Endothelial cell of umbilical vein (primary cell): ENCODE results near the gene ZNF669. TPM values are rescaled to one million over a fixed set of nuclear protein-coding genes. Genes with fewer than 3 reads are reported as not detected.

Experiments used
- Bru-seq: library from RNA; stranded (reverse); fragments of 400-500 nt; gene quantifications from one replicate; lab custom pipeline; 2021; lab: Mats Ljungman, UMichigan
- BruChase-seq, 2 experiments: library from RNA; stranded (reverse); fragments of 400-500 nt; gene quantifications; one replicate each; lab custom pipeline; 2021; lab: Mats Ljungman, UMichigan
- BruUV-seq: library from RNA; stranded (reverse); fragments of 400-500 nt; replicated peaks from 2 replicates; lab custom pipeline; 2021; lab: Mats Ljungman, UMichigan
- CTCF ChIA-PET: fragments of 300-600, 350-600 bp; sonication (Branson Sonifier 250); formaldehyde crosslinking; loops from one replicate; lab custom pipeline; 2021; ENCODE audit warnings: antibody characterized with exemption, inconsistent platforms; lab: Charles Lee
- POLR2A ChIA-PET: fragments of 300-600, 350-600 bp; sonication (Branson Sonifier 250); formaldehyde crosslinking; loops from one replicate; lab custom pipeline; 2021; ENCODE audit warnings: antibody characterized with exemption, inconsistent platforms; lab: Charles Lee
- DNase-seq: peaks from one replicate; pipeline ENCODE4 v3.0.0-alpha.2; 2011; ENCODE audit warnings: low read depth, low spot score
- FAIRE-seq: peaks from 2 replicates; lab custom pipeline; 2011; peaks lifted over from hg19 to GRCh38; lab: Jason Lieb, UNC
- H2AFZ ChIP-seq: 2 replicates; pipeline ENCODE4 v1.6.0; 2012; ENCODE audit warnings: low read depth, low read length, control low read depth, inconsistent platforms
- H3K27ac ChIP-seq: 2 replicates; pipeline ENCODE4 v1.5.1; 2011; ENCODE audit warnings: low read depth, mild to moderate bottlenecking, control low read depth, low read length, moderate library complexity; ENCODE audit not compliant: insufficient read depth
- H3K27me3 ChIP-seq, 2 experiments: 2 replicates each; pipeline versions ENCODE4 v1.6.0 to v1.6.1; 2011; ENCODE audit warnings: low read length in 2 of 2, mixed read lengths in 1 of 2; ENCODE audit not compliant: control insufficient read depth in 2 of 2, insufficient read depth in 2 of 2
- H3K36me3 ChIP-seq, 2 experiments: 2 replicates in 1 of 2; 3 replicates in 1 of 2; pipeline ENCODE4 v1.5.1; 2011; ENCODE audit warnings: low read length in 2 of 2, mild to moderate bottlenecking in 1 of 2, moderate library complexity in 1 of 2; ENCODE audit not compliant: control insufficient read depth in 2 of 2, insufficient read depth in 2 of 2; ENCODE audit errors: extremely low read depth in 1 of 2
- H3K4me1 ChIP-seq: 3 replicates; pipeline ENCODE4 v1.5.1; 2011; ENCODE audit warnings: mild to moderate bottlenecking, low read length; ENCODE audit not compliant: control insufficient read depth, insufficient read depth; ENCODE audit errors: extremely low read depth
- H3K4me2 ChIP-seq: 2 replicates; pipeline ENCODE4 v1.6.1; 2011; ENCODE audit warnings: low read length, control low read depth, mixed read lengths; ENCODE audit not compliant: insufficient read depth
- H3K4me3 ChIP-seq, 3 experiments: fragments of 200-600 bp in 1 of 3; sonication (generic), shearing (Covaris generic) in 1 of 3; replicated peaks in 1 of 3; 2 replicates each; pipeline ENCODE4 v1.5.1; 2011 to 2016; ENCODE audit warnings: control low read depth in 3 of 3, low read length in 3 of 3, mild to moderate bottlenecking in 2 of 3, inconsistent platforms in 1 of 3, low read depth in 1 of 3, moderate library complexity in 1 of 3; ENCODE audit not compliant: insufficient read depth in 1 of 3
- H3K79me2 ChIP-seq: 2 replicates; pipeline ENCODE4 v1.6.0; 2012; ENCODE audit warnings: low read length, inconsistent platforms; ENCODE audit not compliant: control insufficient read depth, insufficient read depth
- H3K9ac ChIP-seq: replicated peaks from 2 replicates; pipeline ENCODE3; 2011; ENCODE audit warnings: low read length, control low read depth; ENCODE audit not compliant: insufficient read depth; ENCODE audit errors: extremely low read depth
- H3K9me1 ChIP-seq: replicated peaks from 3 replicates; pipeline ENCODE4 v1.6.0; 2011; ENCODE audit warnings: mild to moderate bottlenecking, low read length; ENCODE audit not compliant: control insufficient read depth, insufficient read depth; ENCODE audit errors: extremely low read depth
- H3K9me3 ChIP-seq: replicated peaks from 2 replicates; pipeline ENCODE4 v1.5.1; 2012; ENCODE audit warnings: low read length, inconsistent platforms; ENCODE audit not compliant: control insufficient read depth, insufficient read depth
- H4K20me1 ChIP-seq: replicated peaks from 2 replicates; pipeline ENCODE3; 2011; ENCODE audit warnings: mild to moderate bottlenecking, low read length; ENCODE audit not compliant: control insufficient read depth, insufficient read depth; ENCODE audit errors: extremely low read depth
- EZH2 ChIP-seq: IDR thresholded peaks from 2 replicates; pipeline ENCODE4 v1.6.1; 2012; ENCODE audit warnings: borderline replicate concordance, low read depth, mild to moderate bottlenecking, moderate library complexity, low read length, inconsistent platforms; ENCODE audit not compliant: severe bottlenecking
- FOS ChIP-seq: IDR thresholded peaks from 2 replicates; pipeline ENCODE4 v1.6.1; 2011; ENCODE audit warnings: mild to moderate bottlenecking, low read length, moderate library complexity, borderline replicate concordance; ENCODE audit not compliant: insufficient read depth
- GATA2 ChIP-seq: IDR thresholded peaks from 2 replicates; pipeline ENCODE4 v1.7.0; 2011; ENCODE audit warnings: low read depth, mild to moderate bottlenecking, moderate library complexity, mixed read lengths, low read length; ENCODE audit not compliant: insufficient read length, insufficient read depth
- JUN ChIP-seq: IDR thresholded peaks from 2 replicates; pipeline ENCODE4 v1.6.1; 2011; ENCODE audit warnings: borderline replicate concordance, low read depth; ENCODE audit not compliant: insufficient read length, insufficient read depth
- MYC ChIP-seq: IDR thresholded peaks from one replicate; pipeline ENCODE4 v1.6.1; 2011; ENCODE audit warnings: mild to moderate bottlenecking, low read depth, low read length
- POLR2A ChIP-seq: IDR thresholded peaks from 2 replicates; pipeline ENCODE4 v1.6.1; 2012; ENCODE audit warnings: low read depth, mild to moderate bottlenecking, control low read depth, low read length
- POLR2AphosphoS5 ChIP-seq: IDR thresholded peaks from 2 replicates; pipeline ENCODE4 v1.6.1; 2012; ENCODE audit warnings: low read depth, mild to moderate bottlenecking, control low read depth, low read length, moderate library complexity; ENCODE audit not compliant: insufficient read depth
- dilution Hi-C: fragments of 300-500 bp; cut with MboI; formaldehyde crosslinking; loops from one replicate; pipeline ENCODE4 v1.15.0; 2019; ENCODE audit warnings: low sequenced_read_pairs; ENCODE audit not compliant: extremely low pct_ligation_motif_present
- intact Hi-C: fragments of 100-400 bp; cut with micrococcal nuclease; formaldehyde crosslinking; loops from one replicate; pipeline ENCODE4 v1.10.0; 2022
- long read RNA-seq: library from polyadenylated mRNA; stranded (forward); transcript quantifications from one replicate; pipeline ENCODE4 v2.0.0, GENCODE V29; 2021
- polyA minus RNA-seq, 3 experiments: library from RNA; depleted of rRNA, polyadenylated mRNA; stranded (reverse); fragments of >200 nt; gene quantifications; 1 replicate in 1 of 3; 2 replicates in 2 of 3; pipeline ENCODE4 v1.2.3, GENCODE V29; 2011
- polyA plus RNA-seq, 4 experiments: library from polyadenylated mRNA; depleted of rRNA in 3 of 4; stranded (reverse) in 3 of 4; unstranded in 1 of 4; fragments of >200 nt; gene quantifications; 2 replicates each; pipeline versions ENCODE4 v1.2.1 to v1.2.3, GENCODE V29; 2011 to 2012; ENCODE audit warnings: missing spikeins in 1 of 4
- total RNA-seq: library from RNA; stranded (reverse); gene quantifications from 2 replicates; pipeline ENCODE4 v1.2.3, GENCODE V29; 2021
- TF ChIP-seq, protein P1 (sequence below): IDR thresholded peaks from 2 replicates; pipeline ENCODE4 v1.6.1; 2011; ENCODE audit not compliant: insufficient read depth, insufficient read length
- TF ChIP-seq, protein P2 (sequence below), 2 donors: IDR thresholded peaks; 1 replicate in 1 of 2; 2 replicates in 1 of 2; pipeline ENCODE4 v1.5.1; 2011; ENCODE audit warnings: low read length in 2 of 2, mild to moderate bottlenecking in 2 of 2, moderate library complexity in 2 of 2, control low read depth in 1 of 2, inconsistent platforms in 1 of 2, low read depth in 1 of 2; ENCODE audit not compliant: insufficient read depth in 1 of 2; ENCODE audit errors: extremely low read depth in 1 of 2

ZNF669 gene
- total RNA-seq (7.8 and 9.7 TPM in 2 replicates), polyA plus RNA-seq (2.3 and 2.4 TPM in 2 replicates), polyA minus RNA-seq (3.8 and 5.3 TPM in 2 replicates), Bru-seq, nascent RNA (percentile 84 among the genes with signal in this experiment), BruChase-seq, experiment 1, labeled RNA remaining after a 6-hour chase (percentile 61 among the genes with signal in this experiment), BruChase-seq, experiment 2, labeled RNA remaining after a 2-hour chase (percentile 75 among the genes with signal in this experiment)
- polyA plus RNA-seq (2011; cell fraction: cytosol; rRNA removed), result 3.3 and 3.5 TPM in 2 replicates
- polyA plus RNA-seq (2011; cell fraction: nucleus; rRNA removed), result 3.0 and 3.9 TPM in 2 replicates
- polyA plus RNA-seq (2012), result 3.4 and 4.3 TPM in 2 replicates
- 3.4 TPM for polyA minus RNA-seq (2011; cell fraction: cytosol; rRNA and poly(A)+ RNA removed)
- 5.1 and 6.4 TPM in 2 replicates for polyA minus RNA-seq (2011; cell fraction: nucleus; rRNA and poly(A)+ RNA removed)
- long read RNA-seq, transcript ZNF669-204 (4 exons, 1,718 nt), result major isoform, 6 of 7 reads
- long read RNA-seq, partial matches to known transcripts, result 0 of 7 reads
- long read RNA-seq, other reads (novel, unspliced or antisense), result 1 of 7 reads

DNA sequence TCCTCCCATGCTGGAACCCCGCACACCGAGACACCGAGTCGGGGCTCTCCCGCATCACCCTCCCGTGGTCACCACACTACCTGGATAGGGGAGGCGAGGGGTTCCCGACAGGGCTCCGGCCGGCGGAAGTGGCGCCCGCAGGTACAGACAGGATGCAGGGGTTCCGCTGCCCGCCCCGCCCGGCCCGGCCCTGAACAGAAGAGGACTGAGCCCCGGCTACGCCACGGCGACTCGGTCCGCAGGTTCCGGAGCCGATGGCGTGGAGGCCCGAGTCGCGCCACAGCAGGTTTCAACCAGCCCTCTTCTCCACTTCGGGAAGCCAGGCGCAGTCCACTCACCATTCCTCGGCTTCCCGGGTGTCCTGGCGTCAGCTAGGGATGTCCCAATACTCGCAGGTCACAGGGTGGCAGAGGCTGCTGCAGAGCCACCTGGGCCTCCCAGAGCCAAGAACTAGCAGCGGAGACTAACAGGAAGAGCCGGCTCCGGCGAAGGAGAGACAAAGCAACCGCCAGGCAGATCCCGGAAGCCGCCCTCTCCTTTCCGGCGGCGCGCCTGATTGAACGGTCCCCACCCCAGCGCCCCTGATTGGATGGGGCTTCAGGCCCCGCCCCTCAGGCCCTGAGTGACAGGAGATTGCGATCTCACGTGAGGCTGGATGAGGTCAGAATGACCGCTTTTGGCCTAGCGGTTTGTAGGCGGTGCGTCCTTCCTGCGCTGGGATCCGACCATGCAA, at the start of gene ZNF669:
Gene ZNF669, minus strand, starts transcription at position 498 of the 733 bp plus-strand sequence. Its CDS starts 157 bp downstream, at position 341.
- peak within 1 kb of the TSS; percentile 91 to 98 (median 91) for H3K4me3 ChIP-seq
- intact Hi-C loops, result loop anchor here (1.0 to 5.0 kb wide), 6 partner anchors 26 to 229 kb away; partner anchors contain the start of gene ZNF670

More for the DNA sequence above, at the start of gene ZNF669:
- Histone ChIP-seq H3K36me3 (peaks cover 10 to 13% of the 10 kb centered on the region in 2 experiments), H4K20me1 (no peaks in the 10 kb centered on the region), H3K4me2 (peak within 1 kb of the TSS; percentile 93), H3K27ac (peak within 1 kb of the TSS; percentile 82), H3K9ac (peak within 1 kb of the TSS; percentile 92), H2AFZ (peak within 1 kb of the TSS; percentile 96), H3K9me3 (peaks cover 13% of the 10 kb centered on the region), H3K4me1 (peaks cover 4% of the 10 kb centered on the region), H3K27me3 (no peaks in the 10 kb centered on the region), H3K79me2 (peaks cover 16% of the 10 kb centered on the region), H3K9me1 (no peaks in the 10 kb centered on the region)
- TF ChIP-seq FOS (no peak), POLR2AphosphoS5 (peak; percentile 83), JUN (peak; percentile 28), POLR2A (peak; percentile 83), EZH2 (no peak), MYC (no peak), GATA2 (peak; percentile 93)
- TF ChIP-seq, protein P1, sequence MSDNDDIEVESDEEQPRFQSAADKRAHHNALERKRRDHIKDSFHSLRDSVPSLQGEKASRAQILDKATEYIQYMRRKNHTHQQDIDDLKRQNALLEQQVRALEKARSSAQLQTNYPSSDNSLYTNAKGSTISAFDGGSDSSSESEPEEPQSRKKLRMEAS, result peak; percentile 70
- TF ChIP-seq, protein P2, sequence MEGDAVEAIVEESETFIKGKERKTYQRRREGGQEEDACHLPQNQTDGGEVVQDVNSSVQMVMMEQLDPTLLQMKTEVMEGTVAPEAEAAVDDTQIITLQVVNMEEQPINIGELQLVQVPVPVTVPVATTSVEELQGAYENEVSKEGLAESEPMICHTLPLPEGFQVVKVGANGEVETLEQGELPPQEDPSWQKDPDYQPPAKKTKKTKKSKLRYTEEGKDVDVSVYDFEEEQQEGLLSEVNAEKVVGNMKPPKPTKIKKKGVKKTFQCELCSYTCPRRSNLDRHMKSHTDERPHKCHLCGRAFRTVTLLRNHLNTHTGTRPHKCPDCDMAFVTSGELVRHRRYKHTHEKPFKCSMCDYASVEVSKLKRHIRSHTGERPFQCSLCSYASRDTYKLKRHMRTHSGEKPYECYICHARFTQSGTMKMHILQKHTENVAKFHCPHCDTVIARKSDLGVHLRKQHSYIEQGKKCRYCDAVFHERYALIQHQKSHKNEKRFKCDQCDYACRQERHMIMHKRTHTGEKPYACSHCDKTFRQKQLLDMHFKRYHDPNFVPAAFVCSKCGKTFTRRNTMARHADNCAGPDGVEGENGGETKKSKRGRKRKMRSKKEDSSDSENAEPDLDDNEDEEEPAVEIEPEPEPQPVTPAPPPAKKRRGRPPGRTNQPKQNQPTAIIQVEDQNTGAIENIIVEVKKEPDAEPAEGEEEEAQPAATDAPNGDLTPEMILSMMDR (IDR thresholded peaks at IDR 0.05; ENCODE audit: extremely low read depth in 1 of 2, insufficient read depth in 1 of 2, low read depth in 1 of 2, low read length in 2 of 2), result no peak
- DNase-seq, result peak; percentile 95
- FAIRE-seq, result peak; percentile 87
- dilution Hi-C loops, result no loop called here
- BruUV-seq, result TSS peak; percentile 50
- POLR2A ChIA-PET, result no interaction called here
- CTCF ChIA-PET, result no interaction called here
